IPS-11a (cell line): ENCODE measurements around the gene DGKG.

Experiments
- H3K4me3 ChIP-seq: one replicate; pipeline ENCODE4 v1.5.1; 2013; ENCODE audit warnings: low read depth, low read length, control low read depth

DGKG gene

DNA sequence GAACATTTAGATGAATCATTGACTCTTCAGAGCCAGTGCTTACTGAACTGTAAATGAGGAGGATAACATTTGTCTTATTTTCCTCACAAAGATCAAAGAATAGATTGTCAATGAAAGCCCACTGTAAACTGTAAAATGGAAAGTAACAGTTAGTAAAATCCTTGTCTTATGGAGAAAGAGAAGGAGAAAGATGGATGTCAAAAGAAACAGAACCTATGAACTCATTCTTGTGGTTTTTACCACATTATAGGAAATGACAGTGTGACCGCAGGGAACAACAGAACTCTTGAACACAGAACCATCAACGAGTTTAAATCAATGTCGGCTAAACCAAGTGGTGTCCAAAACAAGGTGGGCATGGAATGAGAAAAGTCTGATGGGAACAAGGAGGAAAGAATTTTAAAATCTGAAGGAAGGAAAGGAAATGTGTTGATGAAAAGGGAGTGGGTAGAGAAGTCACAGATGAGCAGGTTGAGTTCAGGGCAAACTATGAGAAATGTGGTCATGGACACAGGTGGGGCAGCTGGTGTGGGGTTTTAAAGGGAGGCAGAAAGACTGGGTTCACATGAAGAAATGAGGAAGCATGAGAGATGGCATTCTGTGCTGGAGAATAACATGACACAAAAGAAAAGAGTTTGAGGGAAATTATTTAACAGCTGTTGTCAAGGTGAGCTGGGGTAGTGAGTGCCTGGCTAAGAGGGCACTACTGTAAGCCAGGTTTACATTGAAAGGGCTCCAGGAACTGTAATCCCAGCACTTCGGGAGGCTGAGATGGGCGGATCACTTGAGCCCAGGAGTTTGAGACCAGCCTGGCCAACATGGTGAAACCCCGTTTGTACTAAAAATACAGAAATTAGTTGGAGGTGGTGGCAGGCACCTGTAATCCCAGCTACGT is 210.7 kb downstream of the DGKG start:
- H3K4me3 ChIP-seq, result no peak overlapping the region

DNA sequence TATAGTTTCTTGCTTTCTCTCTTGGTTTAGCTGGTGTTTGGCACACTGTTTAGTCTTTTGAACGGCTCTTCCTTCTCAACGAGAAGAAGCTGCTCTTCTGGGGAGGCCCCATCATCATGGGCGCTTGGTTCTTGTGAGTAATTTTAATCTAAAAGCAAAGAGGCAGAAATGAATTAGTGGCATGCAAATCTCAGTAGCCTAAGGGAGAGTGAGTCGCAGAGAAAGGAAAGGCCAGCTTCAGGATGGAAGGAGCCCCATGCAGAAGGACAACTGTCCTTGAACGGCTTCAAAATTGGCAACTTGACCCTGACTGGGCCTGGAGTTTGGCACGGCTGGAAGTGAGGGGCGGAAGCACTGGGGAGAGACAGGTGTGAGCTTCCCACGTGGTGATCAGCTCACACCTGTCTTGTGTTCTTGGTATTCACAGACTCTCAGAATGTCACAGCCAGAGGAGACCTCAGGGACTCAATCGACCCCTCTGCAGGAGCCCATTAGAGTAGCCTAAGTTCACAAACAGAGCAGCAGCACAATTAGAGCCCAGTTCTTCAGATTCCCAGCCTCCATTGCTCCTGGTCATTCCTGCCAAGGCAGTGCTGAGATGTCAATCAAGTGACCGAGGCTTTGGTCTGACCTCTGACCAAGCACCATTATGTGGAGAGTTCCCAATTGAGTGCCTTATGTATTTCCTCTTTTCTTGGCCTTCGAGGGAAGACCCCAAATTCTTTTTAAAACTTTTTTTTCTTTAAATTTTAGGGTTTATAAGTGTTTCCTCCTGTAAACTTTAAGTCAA is 211.8 kb downstream of the DGKG start:
- no peak overlapping the region for H3K4me3 ChIP-seq

DNA sequence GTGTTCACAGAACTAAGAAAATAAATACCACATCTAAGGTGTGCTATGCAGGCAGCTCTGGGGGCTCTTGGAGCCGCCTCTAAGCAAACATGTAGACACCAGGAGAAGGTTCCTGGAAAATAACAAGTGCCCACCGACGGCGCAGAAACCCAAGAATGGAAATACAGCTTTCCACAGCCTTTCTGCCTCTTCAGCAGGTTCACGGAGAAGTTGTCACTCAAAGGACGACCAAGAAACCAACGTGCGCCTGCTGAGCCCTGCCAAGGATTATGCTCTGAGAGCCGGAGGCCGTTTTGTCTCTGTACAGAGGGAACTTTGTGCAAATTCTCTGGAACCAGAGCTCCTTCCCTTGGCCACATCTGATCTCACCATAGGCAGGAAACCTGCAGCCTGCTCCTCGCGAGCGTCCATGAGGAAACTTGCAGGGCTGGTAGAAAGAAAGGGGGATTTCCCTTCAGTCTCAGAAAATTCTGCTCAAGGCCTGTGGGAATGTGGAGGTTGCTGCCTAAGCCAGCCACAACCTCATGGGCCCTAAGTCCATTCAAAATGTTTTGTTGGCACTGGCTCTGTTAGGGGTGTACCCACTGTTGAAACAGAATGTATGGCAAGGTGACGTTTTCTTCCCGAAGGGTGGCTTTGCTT is 212.6 kb downstream of the DGKG start:
- no peak overlapping the region for H3K4me3 ChIP-seq

DNA sequence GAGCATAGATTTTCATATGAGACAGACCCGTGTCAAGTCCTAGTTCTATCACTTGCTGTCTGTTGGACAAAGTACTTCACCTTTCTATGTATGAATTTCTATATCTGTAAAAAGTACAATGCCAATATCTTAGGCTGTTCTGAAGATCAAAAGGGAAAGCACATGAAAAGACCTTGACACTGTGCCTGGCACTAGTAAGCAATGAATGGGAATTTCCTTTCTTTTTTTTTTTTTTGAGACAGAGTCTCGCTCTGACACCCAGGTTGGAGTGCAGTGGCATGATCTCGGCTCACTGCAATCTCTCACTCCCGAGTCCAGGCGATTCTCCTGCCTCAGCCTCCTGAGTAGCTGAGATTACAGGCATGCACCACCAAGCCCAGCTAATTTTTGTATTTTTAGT is 217.8 kb downstream of the DGKG start:
- no peak overlapping the region for H3K4me3 ChIP-seq

DNA sequence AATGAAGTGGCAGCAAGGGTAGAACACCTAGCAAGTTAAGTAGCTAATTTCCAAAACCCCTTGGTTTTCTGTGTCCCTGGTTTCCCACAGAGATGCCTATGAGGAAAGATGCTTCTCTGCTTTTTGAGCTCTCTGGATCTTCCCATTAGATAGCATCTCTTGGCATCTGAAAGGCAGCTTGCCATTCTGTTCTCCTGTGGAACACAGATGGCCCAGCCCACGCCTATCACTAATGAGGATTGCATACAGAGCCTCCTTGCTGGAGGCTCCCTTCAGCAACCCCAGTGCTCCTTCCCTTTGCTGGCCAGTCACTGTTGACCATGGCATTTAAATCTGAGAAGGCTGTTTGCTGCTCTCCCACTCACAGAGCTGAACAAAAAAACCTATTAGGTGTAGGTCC is 218.8 kb downstream of the DGKG start:
- H3K4me3 ChIP-seq, result no peak overlapping the region

DNA sequence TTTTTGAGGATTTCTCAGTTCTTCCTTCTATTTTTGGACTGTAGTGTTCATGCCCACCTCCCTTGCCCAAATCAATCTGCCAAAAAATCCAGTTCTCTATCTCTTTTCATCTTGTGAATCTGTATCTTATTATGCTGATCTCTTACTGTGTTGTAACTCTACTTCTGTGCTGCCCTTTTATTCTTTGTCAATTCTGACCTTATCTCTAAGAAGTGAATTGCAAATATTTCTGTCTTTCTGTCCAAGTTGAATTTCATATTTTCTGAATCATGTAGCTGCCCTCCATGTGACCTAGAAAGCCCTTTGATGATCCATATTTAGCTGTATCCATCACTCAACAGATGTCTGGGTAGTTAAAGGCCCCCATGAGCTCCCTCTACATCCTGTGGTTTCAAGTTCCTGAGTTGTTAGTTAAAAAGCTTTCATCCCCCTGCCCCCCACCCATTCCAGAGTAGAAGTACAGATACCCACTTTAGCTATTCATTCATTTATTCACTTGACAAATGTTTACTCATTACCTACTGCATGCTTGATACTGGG is 219.6 kb downstream of the DGKG start:
- H3K4me3 ChIP-seq, result no peak overlapping the region

DNA sequence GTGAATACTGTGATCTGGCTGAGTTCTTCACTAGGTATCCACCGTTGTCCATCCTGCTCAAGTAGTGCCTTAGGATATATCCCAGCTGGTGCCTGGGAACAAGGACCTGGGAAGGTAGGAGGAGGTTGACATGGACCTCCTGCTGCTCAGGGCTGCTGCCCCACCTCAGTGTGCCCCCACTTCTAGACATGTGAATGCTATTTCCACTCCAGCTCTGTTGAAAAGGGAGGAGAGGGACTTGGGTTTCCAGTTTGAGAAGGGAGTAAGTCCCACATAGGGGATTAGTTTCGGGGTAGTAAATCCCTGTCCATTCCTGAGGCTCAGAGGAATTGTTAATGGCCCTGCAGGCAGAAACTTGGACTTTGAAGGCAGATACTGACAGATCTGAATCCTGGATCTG is 220.2 kb downstream of the DGKG start:
- H3K4me3 ChIP-seq, result no peak overlapping the region

DNA sequence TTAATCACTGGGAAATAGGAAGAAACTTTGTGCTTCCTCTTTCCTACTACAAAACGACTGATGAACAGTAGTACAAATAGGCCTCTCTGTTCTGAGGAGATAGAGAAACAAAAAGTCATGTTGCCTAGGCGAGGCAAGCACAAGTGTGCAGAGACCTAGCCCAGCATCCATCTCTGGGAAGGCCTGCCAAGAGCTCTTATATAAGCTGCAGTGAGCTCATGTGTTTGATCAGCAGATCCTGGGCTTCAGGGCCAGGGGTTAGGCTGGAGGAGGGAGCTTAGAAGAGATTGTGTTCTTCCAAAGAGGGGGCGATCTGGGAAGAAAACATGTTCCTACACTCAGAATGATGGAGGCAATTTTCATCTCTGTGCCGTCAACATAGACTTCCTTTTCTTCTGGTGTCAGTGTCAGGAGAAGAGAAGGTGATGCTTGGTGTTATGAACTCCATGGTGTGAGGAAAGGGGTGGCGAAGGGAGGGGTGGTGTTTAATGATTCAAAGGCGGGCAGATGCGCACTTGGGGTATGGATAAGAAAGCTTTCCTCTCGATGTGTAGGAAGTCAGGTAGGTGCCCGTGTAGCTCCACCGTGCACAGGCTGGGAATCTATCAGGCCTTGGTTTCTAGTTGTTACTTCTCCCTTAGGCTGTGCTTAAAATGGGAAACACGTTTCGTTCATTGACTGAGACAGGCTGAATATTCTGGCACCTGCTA is 223.6 kb downstream of the DGKG start:
- no peak overlapping the region for H3K4me3 ChIP-seq

DNA sequence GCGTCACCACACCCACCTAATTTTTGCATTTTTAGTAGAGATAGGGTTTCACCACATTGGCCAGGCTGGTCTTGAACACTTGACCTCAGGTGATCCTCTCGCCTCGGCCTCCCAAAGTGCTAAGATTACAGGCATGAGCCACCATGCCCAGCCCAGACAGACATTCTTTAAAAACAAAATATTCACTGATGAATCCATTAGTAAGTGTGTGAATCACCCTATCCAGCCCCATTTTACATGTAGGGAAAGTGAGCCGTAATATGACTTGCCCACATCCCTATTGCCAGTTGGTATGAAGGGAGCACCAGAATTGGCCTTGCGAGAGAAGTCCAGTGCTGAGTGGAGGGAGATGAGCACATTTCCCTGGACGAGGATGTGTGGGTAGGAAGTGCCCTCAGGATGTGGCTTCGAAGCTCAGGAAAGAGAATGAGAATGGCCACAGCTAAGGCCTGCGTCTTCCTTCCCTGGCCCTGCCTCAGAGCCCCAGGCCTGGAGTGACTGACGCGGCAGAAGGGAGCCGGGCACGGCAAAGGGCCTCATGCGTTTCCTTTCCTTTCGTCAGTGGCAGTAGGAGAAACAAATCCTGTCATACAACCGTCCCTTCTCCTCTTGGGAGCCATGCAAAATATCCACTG is 224.9 kb downstream of the DGKG start:
- H3K4me3 ChIP-seq, result no peak overlapping the region

DNA sequence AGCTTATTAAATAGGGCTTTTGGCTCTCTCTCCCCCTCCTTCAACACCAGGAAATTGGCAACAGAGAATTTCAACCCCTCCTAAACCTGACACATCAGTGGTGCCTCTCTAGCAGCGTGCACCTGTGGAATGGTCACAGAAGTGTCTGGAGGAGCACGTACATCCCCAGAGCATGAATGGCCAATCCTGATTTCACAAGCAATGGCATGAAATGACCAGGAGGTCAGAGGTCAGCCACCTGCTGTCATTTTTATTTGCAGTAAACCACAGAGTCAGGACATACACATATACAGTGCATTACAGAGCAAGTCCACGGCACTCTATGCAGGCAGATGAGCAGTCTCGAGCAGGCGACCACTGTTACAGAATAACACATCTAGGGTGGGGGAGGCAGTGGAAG is 228.1 kb downstream of the DGKG start:
- H3K4me3 ChIP-seq, result no peak overlapping the region

DNA sequence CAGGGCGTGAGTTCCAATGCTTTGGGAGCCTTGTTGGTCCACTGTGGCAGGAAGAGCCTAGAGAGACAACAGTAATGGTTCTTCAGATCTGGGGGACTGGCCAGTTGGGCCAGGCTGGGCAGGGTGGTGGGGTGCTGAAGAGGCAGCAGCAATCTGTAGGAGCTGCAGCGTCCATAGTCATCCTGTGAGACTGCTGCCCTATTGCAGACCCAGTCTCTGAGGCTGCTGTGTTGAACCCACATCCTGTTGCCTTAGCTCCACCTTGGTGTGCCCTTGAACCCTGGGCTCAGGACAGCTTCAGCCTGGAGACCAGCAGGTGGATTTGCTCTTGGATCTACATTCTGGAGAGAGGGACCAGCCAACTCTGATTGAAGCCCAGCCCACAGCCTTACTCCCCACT is 229.5 kb downstream of the DGKG start:
- no peak overlapping the region for H3K4me3 ChIP-seq

DNA sequence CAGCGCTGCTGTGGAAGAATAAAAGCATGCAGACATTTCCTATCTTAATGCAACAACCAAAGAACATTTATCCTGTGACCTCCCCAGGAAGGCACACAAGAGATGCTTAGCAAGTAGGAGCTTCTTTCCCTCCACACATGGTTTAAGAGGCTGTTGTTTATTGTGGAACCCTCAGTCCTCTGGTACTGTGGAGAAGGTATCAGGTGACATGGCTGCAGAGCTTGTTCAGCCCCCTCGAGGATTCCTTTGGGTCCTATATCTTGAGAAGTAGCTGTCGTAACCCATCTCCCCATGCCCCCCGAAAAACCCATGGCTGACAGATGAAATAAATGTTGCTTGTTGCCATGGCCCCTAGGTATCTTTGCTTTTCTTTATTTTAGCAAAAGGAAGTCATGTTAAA is 232.8 kb downstream of the DGKG start:
- H3K4me3 ChIP-seq, result no peak overlapping the region

DNA sequence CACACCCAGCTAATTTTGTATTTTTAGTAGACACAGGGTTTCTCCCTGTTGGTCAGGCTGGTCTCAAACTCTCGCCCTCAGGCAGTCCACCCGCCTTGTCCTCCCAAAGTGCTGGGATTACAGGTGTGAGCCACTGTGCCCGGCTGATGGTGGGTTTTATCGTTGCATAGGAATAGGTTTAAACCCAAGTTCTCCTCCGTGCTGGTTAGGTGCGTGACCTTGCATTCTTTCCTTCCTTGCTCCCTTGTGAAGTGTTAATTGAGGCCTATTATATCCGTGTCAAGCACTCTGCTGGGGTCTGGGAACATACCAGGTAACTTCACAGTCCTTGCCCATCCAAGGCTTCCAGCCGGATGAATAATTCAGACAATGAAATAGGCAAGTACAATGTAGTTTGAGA is 233.9 kb downstream of the DGKG start:
- H3K4me3 ChIP-seq, result no peak overlapping the region

DNA sequence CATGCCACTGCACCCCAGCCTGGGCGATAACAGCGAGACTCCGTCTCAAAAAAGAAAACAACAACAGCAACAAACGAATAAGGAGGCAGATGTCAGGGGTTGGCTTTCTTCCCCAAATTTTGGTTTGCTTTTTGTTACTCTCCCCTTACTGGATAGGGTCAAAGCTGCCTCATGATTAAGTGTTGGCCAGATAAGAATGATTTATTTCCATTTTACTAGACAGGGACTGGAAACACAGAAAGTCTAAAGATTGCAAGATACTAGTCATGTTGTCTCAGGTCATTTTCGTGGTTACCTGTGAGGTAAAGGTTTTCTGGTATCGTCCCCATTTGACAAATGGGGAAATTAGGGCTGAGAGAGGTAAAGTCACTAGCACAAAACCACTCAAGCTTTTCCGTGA is 234.6 kb downstream of the DGKG start:
- no peak overlapping the region for H3K4me3 ChIP-seq

DNA sequence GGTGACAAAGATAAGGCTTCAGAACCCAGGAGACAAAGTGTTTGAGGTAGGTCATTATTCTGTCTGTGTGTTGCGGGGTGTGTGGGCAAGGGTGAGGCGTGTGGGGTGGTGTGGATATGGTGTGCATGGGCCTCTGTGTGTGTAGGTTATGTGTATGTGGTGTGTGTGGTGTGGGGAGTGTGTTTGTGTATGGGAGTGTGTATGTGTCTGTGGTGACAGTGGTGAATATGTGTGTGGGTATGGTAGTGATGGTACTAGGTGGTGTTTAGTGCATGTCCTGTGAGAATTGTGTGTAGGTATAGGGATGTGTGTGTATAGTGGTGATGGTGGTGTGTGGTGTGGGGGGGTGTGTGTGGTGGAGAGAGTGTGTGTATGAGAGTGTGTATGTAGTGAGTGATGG is 236.9 kb downstream of the DGKG start:
- H3K4me3 ChIP-seq, result no peak overlapping the region

DNA sequence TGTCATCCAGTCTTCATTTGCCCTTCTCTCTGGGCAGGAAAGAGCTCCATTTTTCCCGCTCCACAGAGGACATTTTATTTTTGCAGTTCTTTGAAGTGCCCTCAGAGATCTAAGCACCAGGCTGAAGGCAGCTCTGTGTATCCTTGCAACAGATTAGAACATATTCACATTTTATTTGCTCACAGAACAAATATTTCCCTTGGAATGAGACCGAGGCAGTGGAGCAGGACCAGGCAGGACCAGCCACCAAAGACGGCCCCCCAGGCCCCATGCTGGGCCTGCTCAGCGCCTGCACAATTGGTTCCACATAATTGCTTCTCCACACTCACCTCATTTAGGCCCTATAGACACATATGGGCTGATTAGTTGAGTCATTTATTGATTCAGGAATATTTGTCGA is 237.4 kb downstream of the DGKG start:
- no peak overlapping the region for H3K4me3 ChIP-seq

DNA sequence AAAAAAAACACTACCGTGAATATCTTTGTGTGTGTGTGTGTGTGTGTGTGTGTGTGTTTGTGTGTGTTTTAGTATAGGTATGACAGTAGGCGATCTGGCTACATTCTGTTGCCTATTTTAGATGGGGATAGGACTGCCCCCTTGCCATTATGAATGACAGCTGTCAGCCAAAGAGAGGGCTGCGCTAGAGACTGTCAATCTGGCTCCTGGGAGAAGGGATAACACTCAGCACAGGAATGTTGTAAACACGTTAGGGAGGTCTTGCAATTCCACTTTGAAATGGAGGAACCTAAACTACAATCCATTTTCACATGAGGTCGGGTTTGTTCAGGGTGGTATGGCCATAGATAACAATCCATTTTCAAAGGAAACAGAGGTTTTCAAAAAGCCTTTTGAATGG is 239.0 kb downstream of the DGKG start:
- H3K4me3 ChIP-seq, result no peak overlapping the region

DNA sequence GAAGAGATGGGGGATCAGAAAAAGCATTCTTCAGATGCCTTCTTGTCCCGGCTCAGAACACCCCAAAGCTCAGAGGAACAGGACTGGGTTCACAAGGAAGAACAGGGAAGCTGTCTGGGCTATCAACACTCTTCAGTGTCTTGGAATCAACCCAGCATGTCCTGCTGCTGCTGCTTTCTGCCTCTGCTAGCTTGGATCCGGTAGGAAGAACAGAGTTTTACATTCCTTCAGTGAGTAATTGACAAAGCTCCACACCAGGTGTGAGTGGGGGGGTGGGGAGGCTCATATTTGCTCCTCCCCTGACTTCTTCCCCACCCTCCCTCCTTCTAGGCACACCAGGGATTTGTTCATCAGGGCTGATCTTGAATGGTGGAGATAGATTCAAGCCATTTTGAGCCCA is 240.1 kb downstream of the DGKG start:
- no peak overlapping the region for H3K4me3 ChIP-seq

DNA sequence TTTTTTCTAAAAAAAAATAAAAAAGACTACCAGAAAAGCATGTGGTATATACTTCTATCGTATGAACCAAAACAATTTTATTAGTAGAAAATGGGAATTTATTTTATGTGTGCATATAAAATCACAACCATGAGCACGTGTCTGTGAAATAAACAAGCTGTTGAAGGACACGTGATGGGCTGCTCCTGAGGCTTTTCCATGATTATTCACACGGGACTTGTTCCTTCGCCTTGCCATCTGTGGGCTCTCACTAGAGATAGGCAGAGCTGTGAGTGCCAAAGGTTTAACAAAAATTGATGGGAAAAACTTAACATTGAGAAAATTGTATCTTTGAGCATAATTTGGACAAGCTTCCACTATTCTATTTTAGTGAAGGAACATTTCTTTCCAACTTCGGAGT is 240.8 kb downstream of the DGKG start:
- no peak overlapping the region for H3K4me3 ChIP-seq

DNA sequence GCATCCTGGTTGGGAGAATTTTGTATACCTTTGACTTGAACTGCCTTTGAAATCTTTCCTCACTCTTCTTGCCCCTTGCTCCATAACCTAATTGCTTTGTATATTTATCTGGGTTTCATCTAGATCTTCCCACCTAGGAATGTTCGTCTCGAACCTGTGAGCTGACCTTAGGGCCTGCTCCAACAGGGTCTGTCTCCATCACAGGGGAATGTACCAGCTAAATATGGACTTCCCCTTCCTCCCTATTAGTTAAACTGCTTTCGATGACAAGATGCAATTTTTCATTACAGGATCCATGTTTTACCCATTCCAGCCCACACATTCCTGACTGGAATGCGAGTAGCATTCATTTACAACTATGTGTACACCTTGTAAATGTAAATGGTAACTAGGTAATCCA is 242.5 kb downstream of the DGKG start:
- no peak overlapping the region for H3K4me3 ChIP-seq
